ENCODE data around the gene CA5A. TPM values are rescaled to one million over a fixed set of nuclear protein-coding genes. Genes with fewer than 3 reads are reported as not detected.

The CA5A gene
- total and polyA plus RNA-seq, 2 of the 13 experiments (the other 11 are each of a cell fraction or from before 2014, with no cell fraction given), result 66.8 to 106 TPM

- TF ChIP-seq IRF1 (CRISPR knock-in tag; IDR thresholded peaks at IDR 0.05; ENCODE audit: low read depth) (0 out of 2 replicates have a peak, but pooled peaks have one; percentile 30), FOXM1 (CRISPR knock-in tag; IDR thresholded peaks at IDR 0.05) (no peak), ZNF180 (CRISPR knock-in tag; IDR thresholded peaks at IDR 0.05; ENCODE audit: borderline replicate concordance, low read depth) (no peak), SMC3 (IDR thresholded peaks at IDR 0.05; ENCODE audit: low read length) (no peak), THAP11 (CRISPR knock-in tag; IDR thresholded peaks at IDR 0.05) (peak; percentile 87), PRDM15 (CRISPR knock-in tag; IDR thresholded peaks at IDR 0.05) (0 out of 2 replicates have a peak, but pooled peaks have one; percentile 11), SP5 (CRISPR knock-in tag; IDR thresholded peaks at IDR 0.05; ENCODE audit: borderline replicate concordance, low read depth) (no peak), TFE3 (CRISPR knock-in tag; IDR thresholded peaks at IDR 0.05) (peak; percentile 50; the same call in 1 of the 2 replicates), MYNN (CRISPR knock-in tag; IDR thresholded peaks at IDR 0.05; ENCODE audit: low read depth) (no peak; the same call in 1 of the 2 replicates), DRAP1 (CRISPR knock-in tag; IDR thresholded peaks at IDR 0.05) (peak; percentile 63; the same call in 1 of the 2 replicates), MNT (IDR thresholded peaks at IDR 0.05) (no peak), ONECUT2 (CRISPR knock-in tag; IDR thresholded peaks at IDR 0.05) (no peak), ZNF253 (CRISPR knock-in tag; IDR thresholded peaks at IDR 0.05; ENCODE audit: borderline replicate concordance) (no peak), HNF1B (CRISPR knock-in tag; IDR thresholded peaks at IDR 0.05) (peak; percentile 44; the same call in 1 of the 2 replicates), ZBTB7B (CRISPR knock-in tag; IDR thresholded peaks at IDR 0.05) (peak; percentile 71; the same call in 1 of the 2 replicates), MAFG (CRISPR knock-in tag; IDR thresholded peaks at IDR 0.05) (peak; percentile 60; the same call in 1 of the 2 replicates), SSRP1 (CRISPR knock-in tag; IDR thresholded peaks at IDR 0.05) (no peak), RORA (CRISPR knock-in tag; IDR thresholded peaks at IDR 0.05) (no peak), ZMYM2 (CRISPR knock-in tag; IDR thresholded peaks at IDR 0.05) (peak; percentile 64; the same call in 1 of the 2 replicates), ZC3H13 (CRISPR knock-in tag; IDR thresholded peaks at IDR 0.05) (0 out of 2 replicates have a peak, but pooled peaks have one; percentile 54), MIER2 (CRISPR knock-in tag; IDR thresholded peaks at IDR 0.05) (0 out of 2 replicates have a peak, but pooled peaks have one; percentile 45)
These were observed 12.9 kb upstream of the CA5A start (continued) for GRCh38 chr16:87949071-87949744.
